Adrenal gland (tissue), 12 donors: ENCODE data around the gene GTPBP1. TPM values are rescaled to one million over a fixed set of nuclear protein-coding genes. Genes with fewer than 3 reads are reported as not detected.

ENCODE experiments used
- DNase-seq, 7 donors: peaks; one replicate each; pipeline ENCODE4 v3.0.0-alpha.2; 2019 to 2020
- H3K27ac ChIP-seq, 5 donors: fragments of 200-600 bp; sonication (generic) in 4 of 5; 1 replicate in 3 of 5; 2 replicates in 2 of 5; pipeline versions ENCODE4 v1.5.1 to v1.8.0; 2016 to 2020; ENCODE audit warnings: mild to moderate bottlenecking in 1 of 5
- H3K27me3 ChIP-seq: fragments of 200-600 bp; 2 replicates; pipeline ENCODE4 v1.8.0; 2021
- H3K36me3 ChIP-seq, 2 donors: fragments of 200-600 bp; replicated peaks in 1 of 2; 1 replicate in 1 of 2; 2 replicates in 1 of 2; pipeline versions ENCODE4 v1.5.1 to v1.8.0; 2018 to 2022
- H3K4me1 ChIP-seq, 2 donors: fragments of 200-600 bp; replicated peaks in 1 of 2; 1 replicate in 1 of 2; 2 replicates in 1 of 2; pipeline versions ENCODE4 v1.5.1 to v1.8.0; 2018 to 2021
- H3K4me3 ChIP-seq, 4 donors: fragments of 200-600 bp; sonication (generic) in 3 of 4; one replicate each; pipeline ENCODE4 v1.5.1; 2016 to 2018
- H3K9me3 ChIP-seq, 3 donors: fragments of 200-600 bp; sonication (generic) in 1 of 3; replicated peaks in 1 of 3; 1 replicate in 2 of 3; 2 replicates in 1 of 3; pipeline versions ENCODE4 v1.5.1 to v1.8.0; 2016 to 2021
- CTCF ChIP-seq, 6 experiments: fragments of 450-650 bp in 4 of 6; fragments of 200-600 bp in 2 of 6; sonication (generic) in 1 of 6; IDR thresholded peaks; 1 replicate in 5 of 6; 2 replicates in 1 of 6; pipeline versions ENCODE4 v1.5.1 to v1.8.0; 2016 to 2021; ENCODE audit warnings: antibody characterized with exemption in 6 of 6, mild to moderate bottlenecking in 2 of 6, moderate library complexity in 1 of 6
- POLR2A ChIP-seq, 2 donors: fragments of 450-650 bp; IDR thresholded peaks; one replicate each; pipeline ENCODE4 v1.6.1; 2017; ENCODE audit warnings: antibody characterized with exemption in 2 of 2, mild to moderate bottlenecking in 2 of 2, moderate library complexity in 1 of 2
- WGBS, 4 donors: extraction: QIAGEN DNeasy Blood & Tissue Kit in 2 of 4; methylation state at CpG; one replicate each; pipeline versions ENCODE4 v1.1.5 to v1.1.7; 2013 to 2017; 5-methylcytosine and 5-hydroxymethylcytosine counted together
- intact Hi-C, 2 donors: fragments of 100-400 bp; cut with DNase I; formaldehyde crosslinking; loops; one replicate each; pipeline versions ENCODE4 v1.14.1 to v1.15.0; 2022 to 2023
- polyA plus RNA-seq, 3 donors: library from polyadenylated mRNA; stranded (reverse); fragments of 200-250 nt in 2 of 3; fragments of 350-450 nt in 1 of 3; fragmentation: Illumina TruSeq in 1 of 3; extraction: RNeasy Lipid Tissue Mini Kit (QIAGEN cat#74804) in 1 of 3; gene quantifications; one replicate each; pipeline ENCODE4 v1.2.3, GENCODE V29; 2013 to 2014
- total RNA-seq, 9 donors: library from RNA; depleted of rRNA in 4 of 9; stranded (reverse); fragments of >200 nt in 4 of 9; fragments of 120-200 nt in 1 of 9; fragmentation: NEBNext Ultra II Directional in 1 of 9; extraction: Animal tissue kit (Norgen Biotek cat#: 25700) in 1 of 9; gene quantifications; one replicate each; pipeline versions ENCODE4 v1.1.0 to v1.2.4, GENCODE V29; 2013 to 2023
- donor health status: healthy with polysubstance abuse.
- donor health status: Bipolar disorder and iron deficiency.
- donor health status: DM: yes; HTN: yes; CAD: no.
- donor health status: DM: no; HTN: no; CAD: no.
- donor health status: DM: no; HTN: no; CAD: no.
- donor health status: DM: yes; HTN: yes; CAD: no.

Gene GTPBP1
- total and polyA plus RNA-seq, 12 donors = 14.0 to 56.9 (median 37.0) TPM

- no peaks in the 10 kb centered on the region for H3K27me3 ChIP-seq
- peaks cover 0 to 30% of the 10 kb centered on the region in 2 donors for H3K36me3 ChIP-seq
- H3K27ac ChIP-seq = no peak overlapping the region
- 94 to 97% (median 96%) methylated on average over 9 to 10 of the region's 10 CpGs for WGBS, 4 donors
- peak in 1 of 7 donors; percentile 10 for DNase-seq
- TF ChIP-seq POLR2A (IDR thresholded peaks at IDR 0.05) = no peak
- no peak for TF ChIP-seq CTCF (IDR thresholded peaks at IDR 0.05)
- no peak overlapping the region for H3K4me3 ChIP-seq
- H3K9me3 ChIP-seq = no peaks in the 10 kb centered on the region
- intact Hi-C loops = no loop called here
- peaks cover 0 to 26% of the 10 kb centered on the region in 2 donors for H3K4me1 ChIP-seq
These were observed 10.5 kb downstream of the GTPBP1 start for GRCh38 chr22:38716271-38716670.

- TF ChIP-seq CTCF (IDR thresholded peaks at IDR 0.05) = no peak
- Histone ChIP-seq H3K36me3 (peaks cover 0 to 35% of the 10 kb centered on the region in 2 donors), H3K9me3 (no peaks in the 10 kb centered on the region), H3K4me1 (peaks cover 0 to 26% of the 10 kb centered on the region in 2 donors), H3K27ac (no peak overlapping the region), H3K27me3 (no peaks in the 10 kb centered on the region), H3K4me3 (no peak overlapping the region)
- intact Hi-C loops = no loop called here
- DNase-seq = peak in 1 of 7 donors; percentile 22
- 91 to 100% (median 97%) methylated on average over 4 to 9 of the region's 9 CpGs for WGBS, 4 donors
These were observed 11.1 kb downstream of the GTPBP1 start for GRCh38 chr22:38716826-38717225.

- H3K36me3 ChIP-seq = peaks cover 0 to 39% of the 10 kb centered on the region in 2 donors
- intact Hi-C loops = no loop called here
- no peak overlapping the region for H3K27ac ChIP-seq
- no peaks in the 10 kb centered on the region for H3K27me3 ChIP-seq
- no peak overlapping the region for H3K4me3 ChIP-seq
- DNase-seq = peak in 1 of 7 donors; percentile 9
- WGBS, 4 donors = 90 to 94% (median 93%) methylated on average over 6 of the region's 6 CpGs
- no peak for TF ChIP-seq CTCF (IDR thresholded peaks at IDR 0.05)
- TF ChIP-seq POLR2A (IDR thresholded peaks at IDR 0.05) = no peak
- peaks cover 0 to 25% of the 10 kb centered on the region in 2 donors for H3K4me1 ChIP-seq
- H3K9me3 ChIP-seq = no peaks in the 10 kb centered on the region
These were observed 11.5 kb downstream of the GTPBP1 start for GRCh38 chr22:38717244-38717643.

- intact Hi-C loops = no loop called here
- peaks cover 0 to 51% of the 10 kb centered on the region in 2 donors for H3K36me3 ChIP-seq
- TF ChIP-seq POLR2A (IDR thresholded peaks at IDR 0.05) = no peak
- peak; percentile 66 to 86 (median 76) for TF ChIP-seq CTCF (IDR thresholded peaks at IDR 0.05)
These were observed 12.7 kb downstream of the GTPBP1 start for GRCh38 chr22:38718414-38718813.

More at GRCh38 chr22:38718414-38718813, 12.7 kb downstream of the GTPBP1 start:
- H3K4me3 ChIP-seq = no peak overlapping the region
- H3K27ac ChIP-seq = peak overlapping the region in 2 of 5 donors; percentile 35 to 41
- H3K27me3 ChIP-seq = no peaks in the 10 kb centered on the region
- WGBS, 4 donors = 17 to 27% (median 22%) methylated on average over 6 of the region's 6 CpGs
- H3K4me1 ChIP-seq = peaks cover 0 to 18% of the 10 kb centered on the region in 2 donors
- peak; percentile 81 to 93 (median 88) for DNase-seq
- H3K9me3 ChIP-seq = no peaks in the 10 kb centered on the region
